ENCODE measurements around the gene SEC24D.

- TF ChIP-seq MTA3 (IDR thresholded peaks at IDR 0.05; ENCODE audit: borderline replicate concordance) (no peak), HMGXB4 (CRISPR knock-in tag; IDR thresholded peaks at IDR 0.05) (no peak)
Measured at GRCh38 chr4:118848242-118848641, 12.3 kb upstream of the SEC24D start.
